Activated naive CD8-positive, alpha-beta T cell treated with anti-CD3 and anti-CD28 coated beads, Interleukin-2, amount 10 ng/mL, durations not matched to agents 7 days and 5 days (primary cell): ENCODE results near the gene MEAF6. TPM values are rescaled to one million over a fixed set of nuclear protein-coding genes. Genes with fewer than 3 reads are reported as not detected.
A peak's percentile ranks its signal among the peaks of the same experiment; 100 is the strongest.

Experiments
- ATAC-seq: fragments of 150-1000 bp; cut with Tn5 transposase; one replicate; pipeline ENCODE4 v1.10.0; 2021; ENCODE audit warnings: low read depth, moderate library complexity
- POLR2A ChIA-PET: fragments of 350-600 bp; sonication (Branson Sonifier 250); formaldehyde crosslinking; loops from one replicate; lab custom pipeline; 2021; ENCODE audit warnings: antibody characterized with exemption; lab: Charles Lee
- DNase-seq: peaks from one replicate; pipeline ENCODE4 v3.0.0; 2021
- H3K27ac Mint-ChIP-seq: one replicate; pipeline ENCODE4 v1.8.0; 2022; ENCODE audit warnings: mild to moderate bottlenecking, mixed read lengths
- H3K27me3 Mint-ChIP-seq: one replicate; pipeline ENCODE4 v1.8.0; 2022; ENCODE audit warnings: mild to moderate bottlenecking, moderate library complexity, mixed read lengths
- H3K36me3 Mint-ChIP-seq: one replicate; pipeline ENCODE4 v1.8.0; 2021; ENCODE audit warnings: mild to moderate bottlenecking, mixed read lengths
- H3K4me1 Mint-ChIP-seq: one replicate; pipeline ENCODE4 v1.8.0; 2021; ENCODE audit warnings: mixed read lengths
- H3K4me3 Mint-ChIP-seq: one replicate; pipeline ENCODE4 v1.8.0; 2022; ENCODE audit warnings: mild to moderate bottlenecking, moderate library complexity, mixed read lengths
- H3K9me3 Mint-ChIP-seq: one replicate; pipeline ENCODE4 v1.8.0; 2021; ENCODE audit warnings: mixed read lengths
- total RNA-seq, 2 experiments: library from RNA; stranded (reverse); gene quantifications; one replicate each; pipeline ENCODE4 v1.2.3, GENCODE V29; 2021

Gene MEAF6
- total RNA-seq, 2 experiments from 2014 or later = 73.8 to 80.6 TPM

GRCh38 chr1:37486680-37487618 lies 27.6 kb downstream of the MEAF6 start:
- Mint-ChIP-seq H3K36me3 (peaks cover 12% of the 10 kb centered on the region), H3K9me3 (no peaks in the 10 kb centered on the region), H3K27me3 (no peaks in the 10 kb centered on the region), H3K27ac (peak overlapping the region; percentile 71), H3K4me3 (no peak overlapping the region), H3K4me1 (peaks cover 11% of the 10 kb centered on the region)
- POLR2A ChIA-PET = interaction anchor here (0.6 to 4.9 kb wide), 11 partner anchors 8 to 1341 kb away, joined by 3 to 71 read pairs (median 5); partner anchors contain the start of gene ZC3H12A
- peak; percentile 50 for ATAC-seq
- DNase-seq = peak; percentile 88

GRCh38 chr1:37485902-37486679 lies 28.5 kb downstream of the MEAF6 start:
- no peak overlapping the region for H3K4me3 Mint-ChIP-seq
- peaks cover 15% of the 10 kb centered on the region for H3K4me1 Mint-ChIP-seq
- DNase-seq (no peak), ATAC-seq (no peak)
- H3K27ac Mint-ChIP-seq = peak overlapping the region; percentile 30
- H3K9me3 Mint-ChIP-seq = no peaks in the 10 kb centered on the region
- POLR2A ChIA-PET = interaction anchor here (0.7 to 4.9 kb wide), 5 partner anchors 12 to 31 kb away, joined by 5 to 71 read pairs (median 13); partner anchors contain the start of genes MEAF6 and ZC3H12A
- peaks cover 12% of the 10 kb centered on the region for H3K36me3 Mint-ChIP-seq
- H3K27me3 Mint-ChIP-seq = no peaks in the 10 kb centered on the region

- Mint-ChIP-seq H3K9me3 (no peaks in the 10 kb centered on the region), H3K4me1 (peaks cover 16% of the 10 kb centered on the region), H3K36me3 (peaks cover 14% of the 10 kb centered on the region), H3K27me3 (no peaks in the 10 kb centered on the region), H3K27ac (peak overlapping the region; percentile 66), H3K4me3 (no peak overlapping the region)
- ATAC-seq (no peak), DNase-seq (no peak)
- POLR2A ChIA-PET = interaction anchor here (0.6 to 4.9 kb wide), 4 partner anchors 10 to 59 kb away, joined by 4 to 71 read pairs (median 16); partner anchors contain the start of genes MEAF6 and ZC3H12A
Observed at GRCh38 chr1:37484325-37485051, 30.1 kb downstream of the MEAF6 start.

- Mint-ChIP-seq H3K4me1 (peaks cover 21% of the 10 kb centered on the region), H3K27ac (peak overlapping the region; percentile 66), H3K9me3 (no peaks in the 10 kb centered on the region), H3K27me3 (no peaks in the 10 kb centered on the region), H3K4me3 (no peak overlapping the region), H3K36me3 (peaks cover 19% of the 10 kb centered on the region)
- POLR2A ChIA-PET = interaction anchor here (0.6 to 4.9 kb wide), 2 partner anchors 9 to 60 kb away, joined by 4 to 71 read pairs; partner anchors contain the start of gene ZC3H12A
- no peak for DNase-seq
- no peak for ATAC-seq
Observed at GRCh38 chr1:37483785-37484184, 30.8 kb downstream of the MEAF6 start.

- POLR2A ChIA-PET = interaction anchor here (0.6 to 4.9 kb wide), 2 partner anchors 9 to 23 kb away, joined by 3 to 71 read pairs; partner anchors contain the start of gene ZC3H12A
- Mint-ChIP-seq H3K27me3 (no peaks in the 10 kb centered on the region), H3K27ac (no peak overlapping the region), H3K36me3 (peaks cover 24% of the 10 kb centered on the region), H3K9me3 (no peaks in the 10 kb centered on the region), H3K4me1 (peaks cover 27% of the 10 kb centered on the region), H3K4me3 (no peak overlapping the region)
- ATAC-seq = no peak
- no peak for DNase-seq
Observed at GRCh38 chr1:37482796-37483744, 31.5 kb downstream of the MEAF6 start.

GRCh38 chr1:37482004-37482785 lies 32.4 kb downstream of the MEAF6 start:
- Mint-ChIP-seq H3K4me3 (no peak overlapping the region), H3K36me3 (peaks cover 31% of the 10 kb centered on the region), H3K9me3 (no peaks in the 10 kb centered on the region), H3K27ac (peak overlapping the region; percentile 17), H3K27me3 (no peaks in the 10 kb centered on the region), H3K4me1 (peaks cover 28% of the 10 kb centered on the region)
- POLR2A ChIA-PET = interaction anchor here (0.6 kb wide), 2 partner anchors 22 to 28 kb away, joined by 3 to 4 read pairs; no protein-coding TSS in a partner anchor
- no peak for DNase-seq
- no peak for ATAC-seq

- H3K27me3 Mint-ChIP-seq = no peaks in the 10 kb centered on the region
- H3K27ac Mint-ChIP-seq = peak overlapping the region; percentile 17
- no peak for DNase-seq
- no peak overlapping the region for H3K4me3 Mint-ChIP-seq
- POLR2A ChIA-PET = interaction anchor here (0.6 kb wide), 1 partner anchor 27 kb away, joined by 4 read pairs; no protein-coding TSS in a partner anchor
- H3K9me3 Mint-ChIP-seq = no peaks in the 10 kb centered on the region
- H3K36me3 Mint-ChIP-seq = peaks cover 34% of the 10 kb centered on the region
- no peak for ATAC-seq
- peaks cover 25% of the 10 kb centered on the region for H3K4me1 Mint-ChIP-seq
Observed at GRCh38 chr1:37481289-37482003, 33.1 kb downstream of the MEAF6 start.

GRCh38 chr1:37480581-37481288 lies 33.8 kb downstream of the MEAF6 start:
- DNase-seq (no peak), ATAC-seq (no peak)
- POLR2A ChIA-PET = no interaction called here
- Mint-ChIP-seq H3K36me3 (peaks cover 39% of the 10 kb centered on the region), H3K27me3 (no peaks in the 10 kb centered on the region), H3K27ac (peak overlapping the region; percentile 98), H3K4me3 (peak overlapping the region; percentile 37), H3K9me3 (no peaks in the 10 kb centered on the region), H3K4me1 (peaks cover 27% of the 10 kb centered on the region)

GRCh38 chr1:37480125-37480466 lies 34.5 kb downstream of the MEAF6 start:
- no peaks in the 10 kb centered on the region for H3K27me3 Mint-ChIP-seq
- no peak for ATAC-seq
- H3K27ac Mint-ChIP-seq = peak overlapping the region; percentile 98
- peaks cover 44% of the 10 kb centered on the region for H3K36me3 Mint-ChIP-seq
- peaks cover 27% of the 10 kb centered on the region for H3K4me1 Mint-ChIP-seq
- no peak for DNase-seq
- H3K4me3 Mint-ChIP-seq = peak overlapping the region; percentile 99
- POLR2A ChIA-PET = interaction anchor here (1.2 to 3.2 kb wide), 2 partner anchors 31 to 34 kb away, joined by 3 to 32 read pairs; partner anchors contain the start of gene MEAF6
- H3K9me3 Mint-ChIP-seq = no peaks in the 10 kb centered on the region
